ENCODE results near the gene CDK10.

GRCh38 chr16:89737341-89738071, 51.0 kb downstream of the CDK10 start:
- no peak for TF ChIP-seq POLR2A (IDR thresholded peaks at IDR 0.05)
- no peak for TF ChIP-seq CTCF (IDR thresholded peaks at IDR 0.05)
